Large intestine (tissue), 3 donors: Measurements from ENCODE around the gene CADM1. TPM values are rescaled to one million over a fixed set of nuclear protein-coding genes. Genes with fewer than 3 reads are reported as not detected.

Experiments
- DNase-seq, 2 donors: peaks; one replicate each; pipeline versions ENCODE4 v3.0.0 to v3.0.0-alpha.2; 2013
- H3K27ac ChIP-seq: one replicate; pipeline ENCODE4 v1.5.1; 2013; ENCODE audit warnings: low read length
- H3K27me3 ChIP-seq: 2 replicates; pipeline ENCODE4 v1.6.1; 2013; ENCODE audit warnings: low read length; ENCODE audit not compliant: control insufficient read depth, insufficient read depth
- H3K36me3 ChIP-seq: 2 replicates; pipeline ENCODE4 v1.6.1; 2013; ENCODE audit warnings: low read length; ENCODE audit not compliant: control insufficient read depth, insufficient read depth
- H3K4me1 ChIP-seq: one replicate; pipeline ENCODE4 v1.6.1; 2013; ENCODE audit warnings: low read length; ENCODE audit not compliant: control insufficient read depth, insufficient read depth
- H3K4me3 ChIP-seq: one replicate; pipeline ENCODE4 v1.5.1; 2013; ENCODE audit warnings: low read length
- H3K9me3 ChIP-seq: one replicate; pipeline ENCODE4 v1.6.1; 2013; ENCODE audit warnings: mild to moderate bottlenecking, low read depth, low read length, moderate library complexity; ENCODE audit not compliant: control insufficient read depth
- WGBS: methylation state at CpG from one replicate; pipeline ENCODE4 v1.1.5; 2013; ENCODE audit warnings: low lambda C conversion rate; ENCODE audit not compliant: insufficient coverage; 5-methylcytosine and 5-hydroxymethylcytosine counted together
- polyA plus RNA-seq: library from polyadenylated mRNA; unstranded; fragments of 120-200 nt; gene quantifications from one replicate; pipeline ENCODE4 v1.2.1, GENCODE V29; 2013

Gene CADM1
- polyA plus RNA-seq, 1 donor, result 32.7 TPM

DNA sequence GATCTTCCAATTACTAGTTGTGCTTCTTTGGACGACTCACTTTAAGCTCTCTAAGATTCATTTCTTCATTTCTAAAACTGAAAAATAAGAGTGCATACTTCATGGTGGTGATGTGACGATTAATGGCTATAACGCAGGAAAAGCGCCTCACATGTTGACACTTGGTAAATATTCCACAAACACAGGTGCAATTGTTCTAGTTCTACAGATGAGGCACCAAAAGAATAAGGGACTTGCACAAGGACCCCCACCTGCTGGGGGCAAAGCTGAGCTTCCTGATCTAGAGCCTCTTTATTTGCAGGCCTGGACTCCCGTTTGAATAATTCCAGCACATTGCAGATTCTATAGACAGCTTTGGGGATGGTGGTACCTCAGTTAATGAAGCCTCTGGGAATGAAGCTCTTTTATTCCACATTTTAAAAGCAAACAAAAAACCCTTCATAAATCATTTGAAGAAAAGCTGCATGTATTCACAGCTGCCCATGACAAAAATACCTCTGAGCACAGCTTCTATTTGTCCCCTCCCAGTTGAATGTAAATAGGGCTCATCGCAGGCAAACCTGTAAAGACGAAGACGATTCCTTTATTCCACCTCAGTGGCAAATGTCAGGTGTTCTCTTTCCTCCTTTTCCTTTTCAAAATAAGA is 14.9 kb upstream of the CADM1 start:
- Histone ChIP-seq H3K27me3 (peaks cover 2% of the 10 kb centered on the region), H3K4me1 (no peaks in the 10 kb centered on the region), H3K9me3 (no peaks in the 10 kb centered on the region), H3K36me3 (no peaks in the 10 kb centered on the region), H3K27ac (no peak overlapping the region), H3K4me3 (no peak overlapping the region)
- 71% methylated on average over 1 of the region's 8 CpGs for WGBS
- no peak for DNase-seq

DNA sequence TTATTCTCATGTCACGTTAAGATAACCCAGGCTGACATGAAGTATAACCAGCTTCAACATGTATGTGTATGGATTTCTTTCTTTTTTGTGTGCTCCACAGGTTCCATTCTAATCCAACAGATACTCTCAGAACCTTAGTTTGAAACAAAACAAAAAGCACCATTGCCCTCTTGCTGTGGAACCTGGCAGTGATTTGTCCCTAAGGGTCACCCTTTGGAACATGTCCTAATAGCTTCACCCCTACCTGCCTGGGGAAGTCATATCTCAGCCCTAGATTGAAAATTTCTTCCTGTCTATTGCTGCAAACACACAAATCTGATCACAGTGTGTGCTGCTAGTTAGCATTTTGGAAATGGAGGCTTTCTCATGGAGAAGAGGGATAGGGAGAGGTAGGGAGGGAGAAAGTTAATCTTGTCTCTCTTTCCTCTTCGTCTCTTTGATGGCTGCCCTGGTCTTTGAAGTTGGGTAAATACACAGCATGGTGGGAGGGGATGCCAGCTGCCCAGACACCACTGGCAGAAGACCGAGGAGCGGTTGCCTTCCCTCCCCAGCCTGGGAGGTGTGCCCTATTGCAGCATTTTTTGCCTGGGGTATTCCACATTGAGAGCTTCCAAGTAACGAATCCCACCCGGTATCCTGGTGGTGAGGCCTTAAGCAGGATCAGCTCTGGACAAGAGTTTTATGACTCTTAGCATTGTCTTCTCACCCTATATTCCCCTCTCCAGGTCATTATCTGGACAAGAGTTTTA is 11.6 kb upstream of the CADM1 start:
- Histone ChIP-seq H3K27ac (no peak overlapping the region), H3K4me3 (no peak overlapping the region), H3K9me3 (no peaks in the 10 kb centered on the region), H3K36me3 (no peaks in the 10 kb centered on the region), H3K27me3 (peaks cover 13% of the 10 kb centered on the region), H3K4me1 (no peaks in the 10 kb centered on the region)
- WGBS, result 80% methylated on average over 1 of the region's 6 CpGs
- no peak for DNase-seq

DNA sequence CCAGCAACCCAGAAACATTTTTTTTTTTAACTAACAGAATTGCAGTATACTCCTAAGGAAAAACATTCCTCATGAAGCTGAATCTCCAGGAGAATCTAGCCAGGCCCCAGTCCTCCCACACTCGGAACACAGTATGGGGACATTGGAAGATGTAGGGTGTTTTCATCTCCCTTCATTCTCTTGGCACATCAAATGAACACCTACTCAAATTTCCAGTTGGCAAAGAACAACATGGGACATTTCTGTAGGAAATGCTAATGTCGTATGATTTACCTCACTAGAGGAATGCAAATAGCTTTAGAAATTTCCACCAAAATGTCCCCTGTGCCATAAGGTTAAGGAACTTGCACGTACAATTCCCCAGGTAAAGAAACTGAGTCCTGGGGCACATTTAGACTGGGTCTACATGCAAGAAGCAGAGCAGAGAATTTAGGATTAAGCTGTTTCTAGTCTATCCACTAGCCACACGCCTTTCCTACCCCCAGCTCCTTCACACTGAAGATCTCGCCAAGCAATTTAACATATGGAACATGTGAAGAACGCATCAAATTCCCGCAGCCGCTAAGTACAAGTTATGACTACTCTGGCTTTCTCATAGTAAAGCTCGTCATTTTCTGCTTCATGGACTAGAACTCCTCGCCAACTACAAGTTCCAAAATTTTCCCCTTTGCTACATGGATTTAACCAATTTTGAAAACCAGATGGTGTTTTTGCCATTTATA is 2.9 kb upstream of the CADM1 start:
- WGBS, result 100% methylated on average over 2 of the region's 10 CpGs
- Histone ChIP-seq H3K36me3 (no peaks in the 10 kb centered on the region), H3K9me3 (no peaks in the 10 kb centered on the region), H3K27ac (no peak overlapping the region), H3K27me3 (peaks cover 34% of the 10 kb centered on the region), H3K4me3 (no peak overlapping the region), H3K4me1 (peaks cover 13% of the 10 kb centered on the region)
- DNase-seq, result no peak

DNA sequence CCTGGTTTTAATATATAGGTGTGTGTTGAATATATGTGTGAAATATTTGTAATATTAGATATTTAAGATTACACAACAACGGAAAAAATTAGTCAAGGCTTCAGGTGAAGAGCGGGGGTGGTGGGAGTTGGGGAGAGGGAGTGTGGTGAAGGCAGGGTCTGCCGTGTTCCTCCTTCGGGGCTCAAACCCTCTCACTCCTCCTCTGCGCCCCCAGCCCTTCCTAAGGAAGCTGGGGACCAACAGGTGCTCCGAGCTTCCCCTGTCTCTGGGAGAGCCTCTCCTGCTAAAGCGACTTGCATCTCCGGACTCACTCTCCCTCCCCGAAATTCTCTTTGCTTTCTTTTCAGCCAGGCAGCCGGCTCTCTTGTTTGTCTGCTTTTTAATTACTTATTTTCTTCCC is 960 bp upstream of the CADM1 start:
- peak overlapping the region; percentile 81 for H3K27ac ChIP-seq
- peak in 1 of 2 donors; percentile 17 for DNase-seq
- no peaks in the 10 kb centered on the region for H3K36me3 ChIP-seq
- H3K4me1 ChIP-seq, result peaks cover 15% of the 10 kb centered on the region
- 6% methylated on average over 4 of the region's 10 CpGs for WGBS
- H3K4me3 ChIP-seq, result peak overlapping the region; percentile 80
- H3K27me3 ChIP-seq, result peaks cover 47% of the 10 kb centered on the region
- H3K9me3 ChIP-seq, result no peaks in the 10 kb centered on the region

DNA sequence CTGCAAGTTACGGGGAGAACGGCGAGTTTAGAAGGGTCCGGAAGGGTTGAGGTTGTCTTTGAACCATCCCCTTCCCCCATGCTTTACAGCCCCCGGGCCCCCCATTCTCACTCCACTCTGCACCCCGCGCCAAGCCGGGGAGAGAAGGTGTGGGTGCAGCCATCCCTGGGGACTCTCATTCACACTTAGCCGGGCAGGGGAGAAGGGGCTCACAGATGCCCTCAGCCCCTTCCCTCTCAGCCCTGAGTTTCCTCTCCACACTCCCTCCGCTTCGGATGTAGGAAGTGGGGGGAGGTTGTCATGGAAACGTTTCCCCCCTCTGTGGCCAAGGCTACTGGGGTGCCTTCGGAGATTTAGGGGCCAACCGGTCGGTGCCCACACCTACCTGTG is 334 bp downstream of the CADM1 start:
- Histone ChIP-seq H3K27ac (peak overlapping the region; percentile 74), H3K4me3 (peak overlapping the region; percentile 80), H3K4me1 (peaks cover 15% of the 10 kb centered on the region), H3K9me3 (no peaks in the 10 kb centered on the region), H3K36me3 (no peaks in the 10 kb centered on the region), H3K27me3 (peaks cover 44% of the 10 kb centered on the region)
- WGBS, result no CpG with 5 or more reads among the region's 15 CpGs
- no peak for DNase-seq

DNA sequence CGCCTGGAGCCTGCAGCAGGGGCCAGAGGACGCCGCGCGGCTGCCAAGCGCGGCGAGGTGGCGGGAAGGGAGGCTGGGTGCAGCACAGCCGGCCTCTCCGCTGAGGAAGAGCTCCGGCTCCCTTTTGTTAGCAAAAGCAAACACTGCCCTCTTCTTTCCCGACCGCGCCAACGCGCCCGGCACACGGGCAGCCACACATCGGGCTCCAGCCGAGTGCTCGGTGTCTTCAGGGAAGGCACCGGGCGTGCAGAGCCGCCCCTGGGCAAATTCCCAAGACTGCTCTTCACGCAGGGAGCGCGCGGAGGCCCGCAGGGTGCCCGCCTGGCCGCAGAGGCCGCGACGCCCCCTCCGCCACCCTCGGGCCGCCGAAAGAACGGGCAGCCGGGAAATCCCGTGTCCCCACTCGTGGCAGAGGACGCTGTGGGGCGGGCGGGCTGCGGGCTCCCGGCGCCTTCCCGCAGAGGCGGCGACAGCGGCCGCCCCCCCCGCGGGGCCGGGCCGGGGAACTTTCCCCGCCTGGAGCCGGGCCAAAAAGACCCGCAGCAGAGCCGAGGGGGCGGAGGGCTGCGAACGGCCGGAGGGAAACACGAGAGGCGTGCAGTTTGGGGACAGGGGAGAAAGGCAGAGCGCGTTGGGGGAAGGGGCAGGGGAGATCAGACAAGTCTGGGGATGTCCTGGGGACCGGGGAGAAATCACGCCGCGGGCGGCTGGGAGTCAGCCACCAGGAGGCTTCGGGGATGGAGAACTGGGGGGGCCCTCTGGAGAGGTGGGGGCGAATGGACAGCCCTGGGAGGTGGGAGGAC is 931 bp downstream of the CADM1 start:
- peak; percentile 45 to 72 for DNase-seq
- Histone ChIP-seq H3K4me1 (peaks cover 15% of the 10 kb centered on the region), H3K36me3 (no peaks in the 10 kb centered on the region), H3K27me3 (peaks cover 46% of the 10 kb centered on the region), H3K4me3 (peak overlapping the region; percentile 80), H3K27ac (no peak overlapping the region), H3K9me3 (no peaks in the 10 kb centered on the region)
- WGBS, result no CpG with 5 or more reads among the region's 77 CpGs

DNA sequence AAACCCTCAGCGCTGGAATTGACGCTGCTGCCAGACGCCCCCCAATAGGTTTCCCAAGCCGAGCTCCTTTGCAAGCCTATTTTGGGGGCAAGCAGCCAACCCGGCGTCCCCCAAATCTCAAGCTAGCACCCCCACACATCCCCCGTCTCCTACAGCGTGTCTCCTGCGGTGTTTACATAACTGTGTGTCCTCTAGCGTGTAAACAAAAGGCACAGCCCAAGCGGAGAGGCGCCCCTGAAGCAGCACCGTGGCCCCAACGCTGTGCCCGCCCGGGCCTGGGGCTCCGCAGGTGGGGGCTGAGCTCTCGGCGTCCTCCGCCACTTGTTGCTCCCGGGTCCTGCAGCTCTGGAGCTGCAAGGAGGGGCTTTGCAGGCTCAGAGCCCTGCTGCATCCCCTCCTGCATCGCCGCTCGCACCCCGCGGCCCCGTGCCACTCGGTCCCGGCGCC is 1.6 kb downstream of the CADM1 start:
- DNase-seq, result no peak
- no peak overlapping the region for H3K27ac ChIP-seq
- no peaks in the 10 kb centered on the region for H3K36me3 ChIP-seq
- H3K4me3 ChIP-seq, result peak overlapping the region; percentile 59
- H3K27me3 ChIP-seq, result peaks cover 43% of the 10 kb centered on the region
- no CpG with 5 or more reads among the region's 30 CpGs for WGBS
- peaks cover 15% of the 10 kb centered on the region for H3K4me1 ChIP-seq
- no peaks in the 10 kb centered on the region for H3K9me3 ChIP-seq

DNA sequence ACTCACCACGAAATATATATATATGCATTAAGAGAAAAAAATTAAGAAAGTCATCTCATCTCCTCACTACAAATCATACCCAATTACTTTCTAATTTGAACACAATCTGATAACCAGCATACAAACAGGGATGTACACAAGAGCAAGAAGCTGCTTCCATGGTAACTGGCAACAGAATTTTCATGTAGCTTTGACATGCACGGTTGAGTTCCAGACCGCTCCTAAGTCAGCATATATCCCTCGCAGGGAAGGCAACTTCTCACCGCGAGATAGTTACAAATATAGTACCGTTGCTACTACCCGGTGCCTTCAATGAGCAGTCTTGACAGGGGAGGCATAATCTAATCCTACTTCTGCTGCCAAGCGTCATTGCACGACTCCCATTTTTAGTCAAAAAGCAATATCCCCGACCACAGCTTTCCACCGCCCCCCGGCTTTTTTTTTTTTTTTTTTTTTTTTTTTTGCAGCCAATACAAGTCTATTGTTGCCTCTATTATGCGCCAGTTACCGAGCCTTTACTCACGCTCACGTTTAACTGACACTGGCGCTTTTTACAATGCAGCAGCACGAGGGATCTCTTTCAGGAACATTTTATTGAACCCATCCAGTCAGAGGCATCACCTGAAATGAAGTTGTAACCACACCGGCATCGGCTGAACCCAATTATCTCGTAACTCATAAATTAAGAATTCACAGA is 2.2 kb downstream of the CADM1 start:
- WGBS, result no CpG with 5 or more reads among the region's 22 CpGs
- peak in 1 of 2 donors; percentile 28 for DNase-seq
- H3K27ac ChIP-seq, result no peak overlapping the region
- H3K4me3 ChIP-seq, result peak overlapping the region; percentile 59
- peaks cover 15% of the 10 kb centered on the region for H3K4me1 ChIP-seq
- peaks cover 40% of the 10 kb centered on the region for H3K27me3 ChIP-seq
- no peaks in the 10 kb centered on the region for H3K36me3 ChIP-seq
- H3K9me3 ChIP-seq, result no peaks in the 10 kb centered on the region

DNA sequence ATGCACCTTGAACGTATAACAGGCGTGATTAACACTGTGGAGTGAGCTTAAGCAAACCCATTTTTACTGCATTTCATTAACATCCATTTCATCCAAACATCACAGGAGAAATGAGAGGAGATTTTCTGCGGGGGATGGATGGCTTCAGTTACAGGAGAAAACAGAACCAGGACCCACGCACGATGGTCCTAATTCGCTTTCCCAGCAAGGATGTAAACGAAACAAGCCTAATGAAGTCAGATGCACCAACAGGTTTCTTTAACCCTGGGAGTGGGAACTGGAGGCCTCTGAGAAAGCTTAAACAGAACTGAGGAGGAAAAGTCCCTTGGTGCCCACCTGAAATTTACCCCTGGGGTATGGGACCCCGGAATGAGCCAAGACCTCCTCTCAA is 2.7 kb downstream of the CADM1 start:
- Histone ChIP-seq H3K27ac (no peak overlapping the region), H3K9me3 (no peaks in the 10 kb centered on the region), H3K4me3 (no peak overlapping the region), H3K27me3 (peaks cover 38% of the 10 kb centered on the region), H3K36me3 (no peaks in the 10 kb centered on the region), H3K4me1 (peaks cover 15% of the 10 kb centered on the region)
- DNase-seq, result no peak
- WGBS, result no CpG with 5 or more reads among the region's 8 CpGs
